Measurements from ENCODE around the gene CEP170B. TPM values are rescaled to one million over a fixed set of nuclear protein-coding genes. Genes with fewer than 3 reads are reported as not detected.

Gene CEP170B
- total and polyA plus RNA-seq, 9 of the 15 experiments (the other 6 are each of a cell fraction or from before 2014, with no cell fraction given), result 0.01 to 10.2 (median 2.2) TPM

DNA sequence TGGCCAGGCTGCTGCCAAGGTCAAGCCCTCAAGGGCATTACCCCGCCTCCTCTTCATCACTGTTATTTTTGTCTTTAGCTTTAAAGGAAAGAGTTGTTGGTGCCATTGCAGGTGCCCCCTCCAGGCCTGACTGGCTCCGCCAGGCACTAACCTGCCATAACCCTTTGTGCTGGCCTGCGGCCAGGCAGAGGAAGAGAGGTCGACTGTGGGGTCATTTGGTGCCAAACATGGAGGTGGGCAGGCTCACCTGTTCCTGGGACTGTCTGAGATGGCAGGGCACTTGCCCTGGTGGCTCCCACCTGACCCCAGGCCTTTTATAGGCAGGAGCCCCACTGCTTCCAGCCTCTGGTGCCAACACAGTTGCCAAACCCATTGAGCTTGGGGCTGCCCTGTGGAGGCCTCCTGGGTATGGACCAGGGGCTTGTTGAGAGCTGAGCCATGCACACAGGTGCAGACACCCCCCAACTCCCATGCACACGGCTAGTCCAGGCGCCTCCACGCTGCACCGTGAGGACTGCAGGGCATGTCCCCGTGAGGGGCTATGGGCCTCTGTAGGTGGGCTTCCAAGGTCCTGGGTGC, 30.2 kb downstream of the CEP170B start:
- Histone ChIP-seq H3K4me3 (no peak overlapping the region), H3K27me3 (ENCODE audit: control insufficient read depth in 2 of 2, insufficient read depth in 2 of 2, low read length in 2 of 2) (peaks cover 0 to 6% of the 10 kb centered on the region in 2 experiments; a peak in 2 of 5 replicates), H3K9me3 (replicated peaks; ENCODE audit: control insufficient read depth, insufficient read depth, low read depth, low read length) (no peaks in the 10 kb centered on the region), H2AFZ (ENCODE audit: low read depth, low read length) (no peak overlapping the region), H3K4me1 (replicated peaks in 1 of 2; ENCODE audit: control insufficient read depth in 2 of 2, insufficient read depth in 2 of 2, low read length in 2 of 2) (peaks cover 0 to 64% of the 10 kb centered on the region in 2 experiments; a peak in 2 of 5 replicates), H3K36me3 (ENCODE audit: control insufficient read depth, insufficient read depth, low read length) (no peaks in the 10 kb centered on the region), H4K20me1 (replicated peaks; ENCODE audit: control insufficient read depth, insufficient read depth, low read length) (no peaks in the 10 kb centered on the region), H3K4me2 (ENCODE audit: insufficient read depth, low read length) (no peak overlapping the region), H3K79me2 (ENCODE audit: control insufficient read depth, insufficient read depth, low read length) (no peaks in the 10 kb centered on the region), H3K27ac (ENCODE audit: extremely low read depth, low read depth, low read length) (no peak overlapping the region), H3K9ac (ENCODE audit: insufficient read depth in 1 of 2, low read depth in 2 of 2, low read length in 2 of 2) (peak overlapping the region in 1 of 2 experiments; percentile 17; a peak in 1 of 4 replicates), H3K9me1 (ENCODE audit: control insufficient read depth, insufficient read depth, low read length) (no peaks in the 10 kb centered on the region)
- CTCF ChIA-PET (ENCODE audit: low intra/inter-chr PET ratio), result interaction anchor here (2.3 kb wide), 1 partner anchor 150 kb away, joined by 10 read pairs; no protein-coding TSS in a partner anchor
- intact Hi-C loops (cut with micrococcal nuclease) (no loop called here), in situ Hi-C loops (cut with MboI) (no loop called here)
- ATAC-seq (no peak), FAIRE-seq (no peak), DNase-seq (ENCODE audit: extremely low read depth in 1 of 4, low spot score in 3 of 4) (no peak)
- POLR2A ChIA-PET, result no interaction called here
- BruUV-seq (replicated peaks), result no TSS peak
- WGBS (ENCODE audit: insufficient coverage, low coverage, missing lambda C conversion rate), result 96% methylated on average over 6 of the region's 9 CpGs
- TF ChIP-seq ZNF436 (CRISPR knock-in tag; IDR thresholded peaks at IDR 0.05) (no peak), ZBTB8A (IDR thresholded peaks at IDR 0.05; ENCODE audit: partially characterized antibody) (no peak), LARP7 (IDR thresholded peaks at IDR 0.05) (no peak), FIP1L1 (IDR thresholded peaks at IDR 0.05; ENCODE audit: low read depth, low read length, poor library complexity, severe bottlenecking) (no peak), HMGN3 (IDR thresholded peaks at IDR 0.05; ENCODE audit: borderline replicate concordance, extremely low read depth, insufficient read length, low read depth, low read length) (no peak), RBM14 (IDR thresholded peaks at IDR 0.05; ENCODE audit: borderline replicate concordance, insufficient read depth, low read depth, low read length) (no peak), HNRNPH1 (optimal IDR thresholded peaks at IDR 0.05; ENCODE audit: low read depth, low read length) (no peak), MED1 (CRISPR knock-in tag; IDR thresholded peaks at IDR 0.05; ENCODE audit: borderline replicate concordance) (no peak)
- TF ChIP-seq, protein P1, sequence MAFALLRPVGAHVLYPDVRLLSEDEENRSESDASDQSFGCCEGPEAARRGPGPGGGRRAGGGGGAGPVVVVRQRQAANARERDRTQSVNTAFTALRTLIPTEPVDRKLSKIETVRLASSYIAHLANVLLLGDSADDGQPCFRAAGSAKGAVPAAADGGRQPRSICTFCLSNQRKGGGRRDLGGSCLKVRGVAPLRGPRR (CRISPR knock-in tag; IDR thresholded peaks at IDR 0.05), result no peak
- TF ChIP-seq, protein P2, sequence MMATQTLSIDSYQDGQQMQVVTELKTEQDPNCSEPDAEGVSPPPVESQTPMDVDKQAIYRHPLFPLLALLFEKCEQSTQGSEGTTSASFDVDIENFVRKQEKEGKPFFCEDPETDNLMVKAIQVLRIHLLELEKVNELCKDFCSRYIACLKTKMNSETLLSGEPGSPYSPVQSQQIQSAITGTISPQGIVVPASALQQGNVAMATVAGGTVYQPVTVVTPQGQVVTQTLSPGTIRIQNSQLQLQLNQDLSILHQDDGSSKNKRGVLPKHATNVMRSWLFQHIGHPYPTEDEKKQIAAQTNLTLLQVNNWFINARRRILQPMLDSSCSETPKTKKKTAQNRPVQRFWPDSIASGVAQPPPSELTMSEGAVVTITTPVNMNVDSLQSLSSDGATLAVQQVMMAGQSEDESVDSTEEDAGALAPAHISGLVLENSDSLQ (IDR thresholded peaks at IDR 0.05), result no peak

All from K562 (cell line).